ENCODE results near the gene RPS6KA1. TPM values are rescaled to one million over a fixed set of nuclear protein-coding genes. Genes with fewer than 3 reads are reported as not detected.

Gene RPS6KA1
- total RNA-seq, 1 experiment from 2014 or later, result 23.7 TPM

DNA sequence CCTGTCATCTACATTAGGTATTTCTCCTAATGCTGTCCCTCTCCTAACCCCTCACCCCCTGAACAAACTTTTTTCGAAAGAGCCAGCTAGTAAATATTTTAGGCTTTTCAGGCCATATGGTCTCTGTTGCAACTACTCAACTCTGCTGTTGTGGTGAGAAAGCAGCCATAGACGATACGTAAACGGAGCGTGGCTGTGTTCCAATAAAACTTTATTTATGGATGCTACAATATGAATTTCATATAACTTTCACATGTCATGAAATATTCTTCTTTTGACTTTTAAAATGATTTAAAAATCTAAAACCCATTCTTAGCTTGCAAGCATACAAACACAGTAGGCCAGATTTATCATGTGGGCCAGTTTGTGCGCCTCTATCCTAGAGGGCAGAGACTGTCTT lies 11.2 kb upstream of the RPS6KA1 start:
- DNase-seq (ENCODE audit: low read depth in 1 of 2, low spot score in 2 of 2), result no peak

DNA sequence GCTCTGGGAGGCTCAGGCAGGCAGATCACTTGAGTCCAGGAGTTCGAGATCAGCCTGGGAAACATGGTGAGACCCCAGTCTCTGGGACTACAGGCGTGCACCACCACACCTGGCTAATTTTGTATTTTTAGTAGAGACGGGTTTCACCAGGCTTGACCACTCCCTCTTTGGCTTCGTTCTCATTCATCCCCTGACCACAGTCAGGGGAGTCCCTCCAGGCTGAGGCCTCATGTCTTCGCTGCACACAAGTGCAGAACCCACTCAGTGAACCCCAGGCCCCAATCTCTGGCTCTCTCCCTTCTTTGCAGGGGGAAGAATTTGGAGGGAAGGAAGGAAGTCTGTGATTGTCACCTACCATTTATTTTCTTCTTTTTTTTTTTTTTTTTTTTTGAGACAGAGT lies 9.2 kb upstream of the RPS6KA1 start:
- Histone ChIP-seq H3K36me3 (no peaks in the 10 kb centered on the region), H3K27ac (no peak overlapping the region), H3K27me3 (replicated peaks) (no peaks in the 10 kb centered on the region), H3K4me3 (no peak overlapping the region), H3K4me1 (replicated peaks) (no peaks in the 10 kb centered on the region), H3K9me3 (replicated peaks) (no peaks in the 10 kb centered on the region)
- no peak for DNase-seq (ENCODE audit: low read depth in 1 of 2, low spot score in 2 of 2)

More for the DNA sequence above, 11.2 kb upstream of the RPS6KA1 start:
- Histone ChIP-seq H3K36me3 (no peaks in the 10 kb centered on the region), H3K27me3 (replicated peaks) (no peaks in the 10 kb centered on the region), H3K9me3 (replicated peaks) (no peaks in the 10 kb centered on the region), H3K4me1 (replicated peaks) (no peaks in the 10 kb centered on the region), H3K27ac (no peak overlapping the region), H3K4me3 (no peak overlapping the region)

DNA sequence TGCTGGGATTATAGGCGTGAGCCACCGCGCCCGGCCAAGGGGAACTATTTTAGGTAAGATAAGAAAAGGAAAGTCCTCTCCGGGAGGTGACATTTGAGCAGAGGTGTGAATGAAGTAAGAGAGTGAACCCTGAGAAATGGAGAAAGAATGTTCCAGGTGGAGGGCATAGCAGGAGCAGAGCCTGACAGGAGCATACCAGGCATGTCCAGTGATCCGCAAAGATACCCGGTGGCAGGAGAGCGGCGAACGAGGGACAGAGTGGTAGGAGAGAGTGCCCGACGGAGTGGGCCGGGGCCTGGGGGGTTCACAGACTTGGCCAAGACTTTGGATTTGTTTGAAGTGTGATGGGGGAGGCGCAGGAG lies 7.9 kb upstream of the RPS6KA1 start:
- Histone ChIP-seq H3K9me3 (replicated peaks) (no peaks in the 10 kb centered on the region), H3K4me1 (replicated peaks) (no peaks in the 10 kb centered on the region), H3K27ac (no peak overlapping the region), H3K4me3 (no peak overlapping the region), H3K27me3 (replicated peaks) (no peaks in the 10 kb centered on the region), H3K36me3 (no peaks in the 10 kb centered on the region)
- DNase-seq (ENCODE audit: low read depth in 1 of 2, low spot score in 2 of 2), result no peak

DNA sequence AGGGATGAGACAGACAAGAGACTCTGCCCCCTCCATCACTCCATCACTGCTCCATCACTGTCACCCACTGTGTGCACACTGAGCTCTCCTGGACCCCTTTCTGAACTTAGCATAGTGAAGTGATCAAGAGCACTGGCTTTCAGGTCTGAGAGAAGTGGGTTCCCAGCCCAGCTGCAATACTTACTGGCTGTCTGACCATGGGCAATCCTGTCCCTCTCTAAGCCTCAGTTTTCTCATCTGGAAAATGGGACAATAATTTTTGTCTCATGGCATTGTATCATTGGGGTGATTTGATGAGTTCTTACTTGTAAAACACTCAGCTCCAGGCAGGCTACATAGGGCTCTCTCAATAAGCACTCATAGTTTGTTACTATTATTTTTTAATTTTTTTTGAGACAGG lies 7.5 kb upstream of the RPS6KA1 start:
- DNase-seq (ENCODE audit: low read depth in 1 of 2, low spot score in 2 of 2), result no peak
- no peaks in the 10 kb centered on the region for H3K27me3 ChIP-seq (replicated peaks)
- H3K4me3 ChIP-seq, result no peak overlapping the region
- no peaks in the 10 kb centered on the region for H3K9me3 ChIP-seq (replicated peaks)
- no peaks in the 10 kb centered on the region for H3K4me1 ChIP-seq (replicated peaks)
- no peak overlapping the region for H3K27ac ChIP-seq
- no peaks in the 10 kb centered on the region for H3K36me3 ChIP-seq

DNA sequence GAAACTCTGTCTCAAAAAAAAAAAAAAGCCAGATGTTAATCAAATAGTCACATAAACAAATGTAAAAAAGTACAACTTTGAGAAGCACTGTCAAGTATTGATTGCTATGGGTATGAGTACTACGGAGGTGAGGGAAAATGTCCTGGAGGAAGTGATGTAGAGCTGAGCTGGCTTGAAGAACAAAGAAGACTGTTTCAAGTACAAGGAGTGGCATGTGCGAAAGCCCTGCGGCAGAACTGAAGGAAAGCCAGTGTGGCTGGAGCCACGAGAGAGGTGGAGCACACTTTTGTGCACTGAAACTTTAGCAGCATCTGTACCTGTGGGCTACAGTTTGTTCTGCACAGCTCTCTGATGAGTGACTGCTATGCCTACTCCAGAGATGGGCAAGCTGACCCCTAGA lies 5.4 kb upstream of the RPS6KA1 start:
- Histone ChIP-seq H3K36me3 (no peaks in the 10 kb centered on the region), H3K27me3 (replicated peaks) (no peaks in the 10 kb centered on the region), H3K4me3 (no peak overlapping the region), H3K9me3 (replicated peaks) (no peaks in the 10 kb centered on the region), H3K27ac (no peak overlapping the region), H3K4me1 (replicated peaks) (peaks cover 1% of the 10 kb centered on the region; the same call in 1 of the 2 replicates)
- DNase-seq (ENCODE audit: low read depth in 1 of 2, low spot score in 2 of 2), result no peak

DNA sequence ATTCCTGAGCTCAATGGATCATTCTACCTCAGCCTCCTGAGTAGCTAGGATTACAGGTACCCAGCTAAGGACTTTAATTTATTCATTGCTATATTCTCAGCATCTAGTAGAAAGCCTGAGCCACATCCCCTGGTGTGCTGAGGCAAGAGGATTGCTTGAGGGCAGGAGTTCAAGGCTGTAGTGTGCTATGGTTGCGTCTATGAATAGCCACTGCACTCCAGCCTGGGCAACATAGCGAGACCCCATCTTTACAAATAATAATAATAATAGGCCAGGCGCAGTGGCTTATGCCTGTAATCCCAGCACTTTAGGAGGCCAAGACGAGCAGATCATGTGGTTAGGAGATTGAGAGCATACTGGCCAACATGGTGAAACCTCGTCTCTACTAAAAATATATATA lies 3.3 kb upstream of the RPS6KA1 start:
- H3K36me3 ChIP-seq, result peaks cover 6% of the 10 kb centered on the region
- H3K9me3 ChIP-seq (replicated peaks), result no peaks in the 10 kb centered on the region
- H3K4me1 ChIP-seq (replicated peaks), result peaks cover 20% of the 10 kb centered on the region
- no peak overlapping the region for H3K4me3 ChIP-seq
- DNase-seq (ENCODE audit: low read depth in 1 of 2, low spot score in 2 of 2), result no peak
- H3K27ac ChIP-seq, result no peak overlapping the region
- H3K27me3 ChIP-seq (replicated peaks), result no peaks in the 10 kb centered on the region

DNA sequence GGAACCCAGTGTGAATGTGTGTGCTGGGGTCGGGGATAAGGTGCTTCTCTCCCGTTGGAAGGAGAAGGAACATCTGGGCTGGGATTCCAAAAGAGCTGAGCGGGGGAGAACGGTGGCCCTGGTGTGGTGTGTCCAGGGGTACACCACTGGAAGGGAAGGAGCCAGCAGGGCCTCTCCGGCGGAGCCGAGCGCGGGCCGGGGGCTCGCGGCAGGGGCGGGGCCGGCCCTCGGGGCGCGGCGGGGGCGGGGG lies 231 bp upstream of the RPS6KA1 start:
- Histone ChIP-seq H3K27me3 (replicated peaks) (no peaks in the 10 kb centered on the region), H3K9me3 (replicated peaks) (no peaks in the 10 kb centered on the region), H3K36me3 (peaks cover 6% of the 10 kb centered on the region), H3K4me1 (replicated peaks) (peaks cover 22% of the 10 kb centered on the region), H3K4me3 (peak overlapping the region; percentile 99), H3K27ac (no peak overlapping the region; the same call in 1 of the 2 replicates)
- no peak for DNase-seq (ENCODE audit: low read depth in 1 of 2, low spot score in 2 of 2)

DNA sequence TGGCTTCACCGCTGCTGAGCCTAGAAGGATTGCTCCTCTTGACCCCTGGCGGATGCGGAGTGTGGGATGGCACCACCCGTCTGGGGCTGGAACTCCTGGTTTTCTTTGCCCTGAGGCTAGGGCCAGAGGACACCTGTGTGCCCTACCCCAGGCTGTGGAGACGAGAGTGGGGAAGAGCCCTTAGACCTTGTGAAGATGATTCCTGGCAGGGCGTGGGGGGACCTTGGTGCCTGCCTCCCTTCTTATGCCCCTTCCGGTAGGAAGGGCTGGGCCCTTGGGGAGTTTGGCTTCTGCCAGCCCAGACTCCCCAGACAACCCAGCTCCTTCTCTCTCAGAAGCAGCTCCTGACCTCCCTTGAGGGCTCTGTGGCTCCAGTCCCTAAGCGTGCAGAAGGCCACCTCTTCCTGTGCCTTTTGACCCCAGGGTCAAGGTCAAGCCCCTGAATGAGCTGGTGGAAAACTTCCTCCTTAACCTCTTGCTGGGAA lies 891 bp downstream of the RPS6KA1 start:
- H3K27me3 ChIP-seq (replicated peaks), result no peaks in the 10 kb centered on the region
- DNase-seq (ENCODE audit: low read depth in 1 of 2, low spot score in 2 of 2), result peak in 1 of 2 experiments; percentile 20
- no peak overlapping the region for H3K27ac ChIP-seq
- H3K36me3 ChIP-seq, result peaks cover 6% of the 10 kb centered on the region
- H3K4me3 ChIP-seq, result peak overlapping the region; percentile 99
- H3K9me3 ChIP-seq (replicated peaks), result no peaks in the 10 kb centered on the region
- peaks cover 22% of the 10 kb centered on the region for H3K4me1 ChIP-seq (replicated peaks)

DNA sequence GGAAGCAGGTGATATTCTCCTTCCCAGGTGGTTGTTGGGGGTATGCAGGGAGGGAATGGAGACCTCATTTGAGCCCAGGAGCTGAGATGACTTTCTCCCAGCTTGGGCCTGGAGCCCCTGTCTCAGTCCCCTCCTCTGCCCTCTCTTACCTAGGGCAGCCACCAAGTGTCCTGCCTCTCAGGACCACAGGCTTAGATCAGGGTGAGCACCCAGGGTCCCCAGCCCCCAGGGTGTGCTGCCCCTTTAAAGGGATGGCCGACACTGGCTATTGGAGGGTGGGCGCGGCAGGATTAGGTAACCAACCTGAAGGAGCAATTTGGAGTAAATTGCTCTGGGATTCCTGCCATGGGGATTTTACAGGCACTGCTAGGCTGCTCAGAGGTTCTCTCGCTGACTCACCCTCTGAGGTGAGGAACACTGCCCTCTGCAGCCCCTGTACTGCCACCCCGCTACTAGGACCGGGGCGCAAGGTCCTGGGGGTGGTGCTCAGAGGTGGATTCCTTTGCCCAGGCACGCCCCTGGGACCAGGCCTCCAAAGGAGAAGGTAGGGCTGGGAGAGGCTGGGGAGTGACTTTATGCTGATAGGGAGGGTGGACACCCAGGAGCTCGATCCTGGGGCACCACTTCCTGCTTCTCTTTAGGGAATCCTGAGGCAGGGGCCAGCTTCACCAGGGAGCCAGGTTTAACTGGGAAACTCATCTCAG lies 1.5 kb downstream of the RPS6KA1 start:
- Histone ChIP-seq H3K9me3 (replicated peaks) (no peaks in the 10 kb centered on the region), H3K4me3 (peak overlapping the region; percentile 99)

DNA sequence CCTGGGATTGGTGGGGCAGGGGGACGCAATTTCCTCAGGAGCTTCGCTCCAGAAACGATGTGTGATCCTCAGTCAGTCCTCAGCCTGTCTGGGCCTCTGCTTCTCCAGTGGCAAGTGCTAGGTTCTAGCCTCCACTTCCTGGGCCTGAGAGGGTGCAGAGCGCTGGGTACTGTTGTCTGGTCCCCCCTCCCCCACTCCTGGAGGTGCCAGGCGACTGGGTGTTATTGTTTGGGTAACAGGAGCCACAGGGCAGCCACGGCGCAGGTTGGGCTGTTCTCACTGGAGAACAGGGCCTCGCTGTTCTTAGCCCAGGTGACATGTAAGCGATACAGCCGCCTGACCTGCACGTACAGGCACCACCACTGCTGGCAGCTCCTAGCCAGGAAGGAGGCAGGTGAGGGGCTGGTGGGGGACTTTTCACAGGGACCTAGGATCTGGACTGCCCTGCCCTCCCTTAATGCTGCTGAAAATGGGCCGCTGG lies 2.1 kb downstream of the RPS6KA1 start:
- Histone ChIP-seq H3K9me3 (replicated peaks) (no peaks in the 10 kb centered on the region), H3K27me3 (replicated peaks) (no peaks in the 10 kb centered on the region), H3K4me3 (no peak overlapping the region), H3K27ac (no peak overlapping the region), H3K4me1 (replicated peaks) (peaks cover 22% of the 10 kb centered on the region), H3K36me3 (peaks cover 6% of the 10 kb centered on the region)
- no peak for DNase-seq (ENCODE audit: low read depth in 1 of 2, low spot score in 2 of 2)

More for the DNA sequence above, 1.5 kb downstream of the RPS6KA1 start:
- Histone ChIP-seq H3K27me3 (replicated peaks) (no peaks in the 10 kb centered on the region), H3K4me1 (replicated peaks) (peaks cover 22% of the 10 kb centered on the region), H3K36me3 (peaks cover 6% of the 10 kb centered on the region), H3K27ac (no peak overlapping the region)
- peak; percentile 47 to 71 for DNase-seq (ENCODE audit: low read depth in 1 of 2, low spot score in 2 of 2)

DNA sequence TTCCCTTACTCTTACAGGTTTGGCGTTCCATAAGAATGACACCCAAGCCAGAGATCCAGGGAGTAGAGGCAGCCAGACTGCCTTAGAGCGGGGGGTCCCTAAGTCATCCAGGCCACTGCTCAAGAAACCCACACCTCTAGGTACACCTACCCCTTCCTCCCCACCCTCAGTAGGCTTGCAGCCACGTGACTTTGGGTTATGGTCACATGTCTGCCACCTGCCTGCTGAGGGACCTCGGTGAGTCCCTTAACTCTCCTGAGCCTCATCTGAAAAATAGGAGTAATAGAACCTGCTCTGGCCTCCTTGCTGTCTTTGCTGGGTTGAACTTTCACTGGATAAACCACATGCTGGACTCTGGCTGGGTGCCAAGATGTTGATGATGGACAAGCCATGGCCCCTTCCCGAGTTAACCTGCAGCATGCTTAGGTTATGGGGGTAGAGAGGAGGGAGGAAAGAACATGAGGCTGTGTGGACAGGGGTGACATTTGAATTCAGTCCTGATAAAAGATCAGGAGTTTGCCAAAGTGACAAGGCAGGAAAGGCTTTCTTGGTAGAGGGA lies 4.5 kb downstream of the RPS6KA1 start:
- DNase-seq (ENCODE audit: low read depth in 1 of 2, low spot score in 2 of 2), result no peak
- Histone ChIP-seq H3K4me1 (replicated peaks) (peaks cover 22% of the 10 kb centered on the region), H3K9me3 (replicated peaks) (no peaks in the 10 kb centered on the region), H3K36me3 (peaks cover 8% of the 10 kb centered on the region), H3K4me3 (no peak overlapping the region), H3K27ac (no peak overlapping the region), H3K27me3 (replicated peaks) (no peaks in the 10 kb centered on the region)

DNA sequence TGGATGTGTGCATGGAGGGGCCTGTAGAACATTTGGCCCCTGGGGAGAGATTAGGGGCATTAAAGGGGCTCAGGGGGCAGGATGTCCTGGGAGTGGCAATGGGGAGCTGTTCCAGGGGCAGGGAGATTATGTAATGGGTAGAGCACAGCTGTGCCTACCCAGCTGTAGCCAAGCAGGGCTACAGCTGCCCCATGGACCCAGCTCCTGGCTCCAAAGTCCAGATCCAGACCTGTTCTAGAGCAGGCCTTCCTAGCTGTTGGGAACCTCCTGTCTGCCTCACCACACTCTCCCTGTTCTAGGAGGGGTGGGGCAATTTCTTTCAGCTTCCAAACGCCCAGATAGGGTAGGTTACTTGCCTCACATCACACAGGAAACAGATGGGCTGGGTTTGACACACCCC lies 5.6 kb downstream of the RPS6KA1 start:
- H3K27ac ChIP-seq, result no peak overlapping the region
- peaks cover 3% of the 10 kb centered on the region; the same call in 1 of the 2 replicates for H3K36me3 ChIP-seq

DNA sequence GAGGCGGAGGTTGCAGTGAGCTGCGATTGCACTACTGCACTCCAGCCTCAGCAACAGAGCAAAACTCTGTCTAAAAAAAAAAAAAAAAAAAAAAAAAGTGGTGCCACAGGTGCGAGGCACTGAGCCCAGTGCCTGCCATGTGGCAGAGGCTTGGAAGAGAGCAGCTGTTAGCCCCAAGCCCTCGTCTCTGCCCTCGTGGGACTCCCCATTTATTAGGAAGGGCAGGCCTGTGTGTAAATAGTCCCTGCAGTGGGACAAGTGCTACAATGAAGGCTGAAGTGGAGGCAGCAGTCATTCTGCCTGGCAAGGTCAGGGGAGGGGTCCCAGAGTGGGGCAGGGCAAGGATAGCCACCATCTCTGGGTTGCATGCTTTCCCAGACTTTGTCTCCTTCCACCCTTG lies 6.5 kb downstream of the RPS6KA1 start:
- Histone ChIP-seq H3K4me1 (replicated peaks) (peaks cover 11% of the 10 kb centered on the region), H3K27ac (no peak overlapping the region), H3K4me3 (no peak overlapping the region), H3K36me3 (peaks cover 3% of the 10 kb centered on the region; the same call in 1 of the 2 replicates), H3K27me3 (replicated peaks) (no peaks in the 10 kb centered on the region), H3K9me3 (replicated peaks) (no peaks in the 10 kb centered on the region)
- no peak for DNase-seq (ENCODE audit: low read depth in 1 of 2, low spot score in 2 of 2)

More for the DNA sequence above, 5.6 kb downstream of the RPS6KA1 start:
- no peak for DNase-seq (ENCODE audit: low read depth in 1 of 2, low spot score in 2 of 2)
- no peaks in the 10 kb centered on the region for H3K27me3 ChIP-seq (replicated peaks)
- no peak overlapping the region for H3K4me3 ChIP-seq
- peaks cover 20% of the 10 kb centered on the region for H3K4me1 ChIP-seq (replicated peaks)
- no peaks in the 10 kb centered on the region for H3K9me3 ChIP-seq (replicated peaks)

DNA sequence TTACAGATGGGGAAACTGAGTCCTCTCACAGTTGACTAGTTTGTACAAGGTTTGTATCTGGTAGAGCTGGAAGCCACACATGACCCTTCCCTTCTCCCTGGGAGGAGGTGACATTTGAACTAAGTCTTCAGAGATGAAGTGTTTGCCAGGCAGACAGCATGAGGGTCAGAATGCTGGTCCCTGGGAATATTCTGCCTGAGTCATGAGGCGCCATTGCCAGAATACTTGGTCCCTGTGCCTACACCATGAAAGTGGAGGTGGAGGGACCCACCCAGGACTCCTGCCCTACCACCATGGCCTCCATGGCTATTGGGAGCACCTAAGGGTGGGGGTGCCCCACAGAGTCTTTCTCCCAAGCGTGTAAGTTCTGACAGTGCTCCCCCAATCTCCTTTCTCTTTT lies 7.0 kb downstream of the RPS6KA1 start:
- no peaks in the 10 kb centered on the region for H3K9me3 ChIP-seq (replicated peaks)
- H3K4me3 ChIP-seq, result no peak overlapping the region
- no peak overlapping the region for H3K27ac ChIP-seq
- no peaks in the 10 kb centered on the region for H3K27me3 ChIP-seq (replicated peaks)
- H3K36me3 ChIP-seq, result peaks cover 3% of the 10 kb centered on the region; the same call in 1 of the 2 replicates
- peaks cover 10% of the 10 kb centered on the region for H3K4me1 ChIP-seq (replicated peaks)
- no peak for DNase-seq (ENCODE audit: low read depth in 1 of 2, low spot score in 2 of 2)

Data from SJSA1 (cell line).